GM10266 (cell line): ENCODE measurements around the gene IFI27L1.

Experiments used
- DNase-seq: peaks from one replicate; pipeline ENCODE4 v3.0.0; 2012; ENCODE audit errors: extremely low spot score
- TF ChIP-seq, protein P1 (sequence below): IDR thresholded peaks from 2 replicates; pipeline ENCODE4 v1.5.1; 2012; ENCODE audit warnings: mild to moderate bottlenecking, low read depth; ENCODE audit not compliant: control insufficient read depth, insufficient read depth; ENCODE audit errors: missing control alignments

IFI27L1 gene

GRCh38 chr14:94115058-94115591, 34.0 kb downstream of the IFI27L1 start:
- DNase-seq = no peak
- TF ChIP-seq, protein P1, sequence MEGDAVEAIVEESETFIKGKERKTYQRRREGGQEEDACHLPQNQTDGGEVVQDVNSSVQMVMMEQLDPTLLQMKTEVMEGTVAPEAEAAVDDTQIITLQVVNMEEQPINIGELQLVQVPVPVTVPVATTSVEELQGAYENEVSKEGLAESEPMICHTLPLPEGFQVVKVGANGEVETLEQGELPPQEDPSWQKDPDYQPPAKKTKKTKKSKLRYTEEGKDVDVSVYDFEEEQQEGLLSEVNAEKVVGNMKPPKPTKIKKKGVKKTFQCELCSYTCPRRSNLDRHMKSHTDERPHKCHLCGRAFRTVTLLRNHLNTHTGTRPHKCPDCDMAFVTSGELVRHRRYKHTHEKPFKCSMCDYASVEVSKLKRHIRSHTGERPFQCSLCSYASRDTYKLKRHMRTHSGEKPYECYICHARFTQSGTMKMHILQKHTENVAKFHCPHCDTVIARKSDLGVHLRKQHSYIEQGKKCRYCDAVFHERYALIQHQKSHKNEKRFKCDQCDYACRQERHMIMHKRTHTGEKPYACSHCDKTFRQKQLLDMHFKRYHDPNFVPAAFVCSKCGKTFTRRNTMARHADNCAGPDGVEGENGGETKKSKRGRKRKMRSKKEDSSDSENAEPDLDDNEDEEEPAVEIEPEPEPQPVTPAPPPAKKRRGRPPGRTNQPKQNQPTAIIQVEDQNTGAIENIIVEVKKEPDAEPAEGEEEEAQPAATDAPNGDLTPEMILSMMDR = no peak

DNA sequence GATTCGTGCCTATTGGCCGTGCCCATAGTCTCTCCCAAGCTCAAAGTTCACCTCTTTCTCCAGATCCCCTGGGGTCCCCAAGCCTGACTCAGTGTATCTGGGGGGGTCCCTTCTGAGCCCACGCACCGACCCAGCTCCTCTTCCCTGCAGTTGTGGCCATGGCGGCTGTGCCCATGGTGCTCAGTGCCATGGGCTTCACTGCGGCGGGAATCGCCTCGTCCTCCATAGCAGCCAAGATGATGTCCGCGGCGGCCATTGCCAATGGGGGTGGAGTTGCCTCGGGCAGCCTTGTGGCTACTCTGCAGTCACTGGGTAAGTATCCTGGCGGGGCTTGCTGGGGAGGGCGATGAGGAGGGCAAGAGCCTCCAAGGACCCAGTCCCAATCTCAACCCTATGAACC, 34.5 kb downstream of the IFI27L1 start:
- TF ChIP-seq, protein P1 = no peak
- DNase-seq = no peak

DNA sequence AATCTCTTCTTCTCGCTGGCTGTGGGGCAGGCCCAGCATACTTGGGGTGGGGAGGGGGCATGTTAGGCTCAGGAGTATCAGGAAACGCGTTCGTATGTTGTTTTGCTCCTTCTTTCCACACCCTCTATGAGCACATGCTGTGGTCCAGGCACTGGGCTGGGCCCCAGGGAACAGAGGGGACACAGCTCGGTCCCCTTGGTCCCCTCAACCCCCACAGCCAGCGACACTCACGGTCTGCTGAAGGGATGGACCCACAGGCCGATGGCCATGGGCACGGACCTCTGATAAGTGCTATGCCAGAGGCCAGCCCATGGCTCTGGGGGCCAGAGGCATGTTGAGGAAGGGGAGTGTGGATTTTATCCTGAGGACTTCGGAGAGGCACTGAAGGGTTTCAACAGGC, 35.6 kb downstream of the IFI27L1 start:
- no peak for DNase-seq
- TF ChIP-seq, protein P1 = no peak

GRCh38 chr14:94117856-94118255, 36.7 kb downstream of the IFI27L1 start:
- no peak for DNase-seq

GRCh38 chr14:94119071-94119470, 38.0 kb downstream of the IFI27L1 start:
- no peak for DNase-seq
- TF ChIP-seq, protein P1 = no peak

More at GRCh38 chr14:94117856-94118255, 36.7 kb downstream of the IFI27L1 start:
- TF ChIP-seq, protein P1 = no peak

DNA sequence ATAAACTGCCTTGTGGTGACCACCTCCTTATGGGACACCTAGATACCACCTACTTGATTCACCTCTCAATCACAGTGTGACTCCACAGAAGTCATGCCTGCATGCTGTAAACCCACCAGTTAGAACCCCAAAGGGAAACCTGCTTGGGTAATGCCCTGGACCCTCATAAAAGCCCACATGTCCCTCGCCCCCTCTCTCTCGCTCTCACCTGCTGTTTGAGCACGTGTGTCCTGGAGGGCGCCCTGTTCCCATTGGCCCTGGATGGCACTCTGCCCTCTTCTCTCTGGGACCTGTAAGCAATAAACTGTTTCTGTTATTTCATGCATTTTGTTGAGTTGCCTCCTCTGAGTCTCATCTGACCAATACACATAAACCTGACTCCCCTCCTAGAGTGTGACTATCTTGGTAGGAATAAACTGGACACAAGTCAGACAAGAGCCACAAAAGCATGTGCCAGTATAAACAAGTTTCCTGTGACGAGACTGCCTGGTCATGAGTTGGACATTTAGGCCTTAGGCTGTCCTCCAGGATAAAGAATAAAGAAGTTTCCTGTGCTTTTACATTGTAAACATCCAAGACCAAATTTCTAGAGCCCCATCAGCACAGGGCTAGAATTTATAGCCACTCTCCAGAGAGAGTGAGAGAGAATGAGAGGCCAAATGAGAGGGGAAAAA, 39.7 kb downstream of the IFI27L1 start:
- TF ChIP-seq, protein P1 = no peak
- DNase-seq = no peak

GRCh38 chr14:94121485-94121884, 40.4 kb downstream of the IFI27L1 start:
- TF ChIP-seq, protein P1 = no peak
- DNase-seq = no peak
